Vagina (tissue), 2 donors: ENCODE results near the gene RCL1.

ENCODE experiments used
- POLR2A ChIP-seq, 2 donors: fragments of 450-650 bp; IDR thresholded peaks; one replicate each; pipeline ENCODE4 v1.6.1; 2017; ENCODE audit warnings: antibody characterized with exemption in 2 of 2, mild to moderate bottlenecking in 2 of 2, moderate library complexity in 2 of 2
- POLR2AphosphoS5 ChIP-seq, 2 donors: sonication (generic); formaldehyde crosslinking; IDR thresholded peaks; one replicate each; pipeline ENCODE4 v1.9.0; 2017; ENCODE audit warnings: antibody characterized with exemption in 2 of 2, mild to moderate bottlenecking in 2 of 2, low read depth in 1 of 2; ENCODE audit not compliant: insufficient read depth in 1 of 2
- TF ChIP-seq, protein P1 (sequence below), 3 experiments: fragments of 450-650 bp in 2 of 3; fragments of 200-600 bp in 1 of 3; sonication (generic) in 1 of 3; IDR thresholded peaks; one replicate each; pipeline ENCODE4 v1.5.1; 2017 to 2019; ENCODE audit warnings: antibody characterized with exemption in 3 of 3, mild to moderate bottlenecking in 2 of 3, moderate library complexity in 2 of 3

GRCh38 chr9:4842734-4843133 lies 50.0 kb downstream of the RCL1 start:
- TF ChIP-seq, protein P1, sequence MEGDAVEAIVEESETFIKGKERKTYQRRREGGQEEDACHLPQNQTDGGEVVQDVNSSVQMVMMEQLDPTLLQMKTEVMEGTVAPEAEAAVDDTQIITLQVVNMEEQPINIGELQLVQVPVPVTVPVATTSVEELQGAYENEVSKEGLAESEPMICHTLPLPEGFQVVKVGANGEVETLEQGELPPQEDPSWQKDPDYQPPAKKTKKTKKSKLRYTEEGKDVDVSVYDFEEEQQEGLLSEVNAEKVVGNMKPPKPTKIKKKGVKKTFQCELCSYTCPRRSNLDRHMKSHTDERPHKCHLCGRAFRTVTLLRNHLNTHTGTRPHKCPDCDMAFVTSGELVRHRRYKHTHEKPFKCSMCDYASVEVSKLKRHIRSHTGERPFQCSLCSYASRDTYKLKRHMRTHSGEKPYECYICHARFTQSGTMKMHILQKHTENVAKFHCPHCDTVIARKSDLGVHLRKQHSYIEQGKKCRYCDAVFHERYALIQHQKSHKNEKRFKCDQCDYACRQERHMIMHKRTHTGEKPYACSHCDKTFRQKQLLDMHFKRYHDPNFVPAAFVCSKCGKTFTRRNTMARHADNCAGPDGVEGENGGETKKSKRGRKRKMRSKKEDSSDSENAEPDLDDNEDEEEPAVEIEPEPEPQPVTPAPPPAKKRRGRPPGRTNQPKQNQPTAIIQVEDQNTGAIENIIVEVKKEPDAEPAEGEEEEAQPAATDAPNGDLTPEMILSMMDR (IDR thresholded peaks at IDR 0.05), result no peak
- TF ChIP-seq POLR2A (IDR thresholded peaks at IDR 0.05) (no peak), POLR2AphosphoS5 (IDR thresholded peaks at IDR 0.05; ENCODE audit: insufficient read depth in 1 of 2, low read depth in 1 of 2) (no peak)
